WTC11 (cell line): ENCODE data around the gene TEX26. TPM values are rescaled to one million over a fixed set of nuclear protein-coding genes. Genes with fewer than 3 reads are reported as not detected.

Experiments
- ATAC-seq: fragments of 200-7000 bp; cut with Tn5 transposase; 2 replicates; pipeline ENCODE4 v1.10.0; 2021; ENCODE audit warnings: mild to moderate bottlenecking, moderate library complexity
- CTCF ChIA-PET: fragments of 300-600 bp; sonication (Branson Sonifier 250); formaldehyde crosslinking; loops from one replicate; lab custom pipeline; 2021; ENCODE audit warnings: antibody characterized with exemption; lab: Charles Lee
- POLR2A ChIA-PET: fragments of 350-600 bp; sonication (Branson Sonifier 250); formaldehyde crosslinking; loops from one replicate; lab custom pipeline; 2021; ENCODE audit warnings: antibody characterized with exemption; lab: Charles Lee
- DNase-seq: peaks from one replicate; pipeline ENCODE4 v3.0.0; 2021; ENCODE audit warnings: low spot score
- H3K27ac Mint-ChIP-seq: 2 replicates; pipeline ENCODE4 v1.8.0; 2021; ENCODE audit warnings: mixed read lengths
- H3K27me3 Mint-ChIP-seq: 2 replicates; pipeline ENCODE4 v1.8.0; 2021; ENCODE audit warnings: low read depth, mild to moderate bottlenecking, moderate library complexity, mixed read lengths
- H3K36me3 Mint-ChIP-seq: 2 replicates; pipeline ENCODE4 v1.8.0; 2021; ENCODE audit warnings: mixed read lengths
- H3K4me1 Mint-ChIP-seq: 2 replicates; pipeline ENCODE4 v1.8.0; 2022; ENCODE audit warnings: mixed read lengths
- H3K4me3 Mint-ChIP-seq: 2 replicates; pipeline ENCODE4 v1.8.0; 2021; ENCODE audit warnings: mild to moderate bottlenecking, moderate library complexity, mixed read lengths
- H3K9me3 Mint-ChIP-seq: 2 replicates; pipeline ENCODE4 v1.8.0; 2021; ENCODE audit warnings: mixed read lengths
- GTF2I ChIP-seq: fragments of 250-450 bp; sonication (Bioruptor Pico); conservative IDR thresholded peaks from 2 replicates; pipeline ENCODE4 v1.4.0; 2021; ENCODE audit warnings: mild to moderate bottlenecking
- JAZF1 ChIP-seq: fragments of 250-450 bp; sonication (Bioruptor Pico); IDR thresholded peaks from 2 replicates; pipeline ENCODE4 v1.9.0; 2021; ENCODE audit warnings: moderate library complexity, mild to moderate bottlenecking, inconsistent platforms
- MYBL2 ChIP-seq: sonication (generic); formaldehyde crosslinking; IDR thresholded peaks from 2 replicates; pipeline ENCODE4 v1.8.1; 2023; ENCODE audit warnings: mild to moderate bottlenecking, moderate library complexity, missing genetic modification reagents
- NR2C2 ChIP-seq: sonication (generic); formaldehyde crosslinking; IDR thresholded peaks from 2 replicates; pipeline ENCODE4 v1.8.0; 2022; ENCODE audit warnings: mild to moderate bottlenecking, missing genetic modification reagents
- RORB ChIP-seq: fragments of 250-450 bp; sonication (Bioruptor Pico); IDR thresholded peaks from 2 replicates; pipeline ENCODE4 v1.9.0; 2021; ENCODE audit warnings: mild to moderate bottlenecking
- SMAD3 ChIP-seq: sonication (generic); formaldehyde crosslinking; IDR thresholded peaks from 2 replicates; pipeline ENCODE4 v1.8.0; 2022; ENCODE audit warnings: missing genetic modification reagents, mild to moderate bottlenecking, borderline replicate concordance
- TP53 ChIP-seq: sonication (generic); formaldehyde crosslinking; IDR thresholded peaks from 2 replicates; pipeline ENCODE4 v1.8.1; 2023; ENCODE audit warnings: mild to moderate bottlenecking, missing genetic modification reagents
- ZNF219 ChIP-seq: sonication (generic); formaldehyde crosslinking; IDR thresholded peaks from 2 replicates; pipeline ENCODE4 v1.8.0; 2023; ENCODE audit warnings: missing genetic modification reagents, mild to moderate bottlenecking, borderline replicate concordance
- total RNA-seq: library from RNA; stranded (reverse); gene quantifications from 3 replicates; pipeline ENCODE4 v1.2.3, GENCODE V29; 2021
- TF ChIP-seq, protein P1 (sequence below): sonication (generic); formaldehyde crosslinking; IDR thresholded peaks from 2 replicates; pipeline ENCODE4 v1.8.0; 2023; ENCODE audit warnings: mild to moderate bottlenecking, missing genetic modification reagents
- TF ChIP-seq, protein P2 (sequence below): fragments of 250-450 bp; sonication (Bioruptor Pico); IDR thresholded peaks from 2 replicates; pipeline ENCODE4 v1.8.0; 2021; ENCODE audit warnings: mild to moderate bottlenecking
- TF ChIP-seq, protein P3 (sequence below): sonication (generic); formaldehyde crosslinking; IDR thresholded peaks from 2 replicates; pipeline ENCODE4 v1.8.1; 2023; ENCODE audit warnings: mild to moderate bottlenecking, moderate library complexity, missing genetic modification reagents
- TF ChIP-seq, protein P4 (sequence below): sonication (generic); formaldehyde crosslinking; IDR thresholded peaks from 2 replicates; pipeline ENCODE4 v1.8.1; 2022; ENCODE audit warnings: low read depth, mild to moderate bottlenecking, moderate library complexity, missing genetic modification reagents, borderline replicate concordance
- TF ChIP-seq, protein P5 (sequence below): sonication (generic); formaldehyde crosslinking; IDR thresholded peaks from 2 replicates; pipeline ENCODE4 v1.8.1; 2023; ENCODE audit warnings: mild to moderate bottlenecking, missing genetic modification reagents
- TF ChIP-seq, protein P6 (sequence below): sonication (generic); formaldehyde crosslinking; IDR thresholded peaks from 2 replicates; pipeline ENCODE4 v1.8.1; 2022; ENCODE audit warnings: missing genetic modification reagents, borderline replicate concordance
- TF ChIP-seq, protein P7 (sequence below): sonication (generic); formaldehyde crosslinking; IDR thresholded peaks from 2 replicates; pipeline ENCODE4 v1.8.1; 2022; ENCODE audit warnings: mild to moderate bottlenecking, missing genetic modification reagents, moderate library complexity, borderline replicate concordance
- TF ChIP-seq, protein P8 (sequence below): fragments of 250-450 bp; sonication (Bioruptor Pico); IDR thresholded peaks from 2 replicates; pipeline ENCODE4 v1.9.0; 2021; ENCODE audit warnings: mild to moderate bottlenecking

The TEX26 gene
- total RNA-seq, 1 experiment from 2014 or later, result not detected

DNA sequence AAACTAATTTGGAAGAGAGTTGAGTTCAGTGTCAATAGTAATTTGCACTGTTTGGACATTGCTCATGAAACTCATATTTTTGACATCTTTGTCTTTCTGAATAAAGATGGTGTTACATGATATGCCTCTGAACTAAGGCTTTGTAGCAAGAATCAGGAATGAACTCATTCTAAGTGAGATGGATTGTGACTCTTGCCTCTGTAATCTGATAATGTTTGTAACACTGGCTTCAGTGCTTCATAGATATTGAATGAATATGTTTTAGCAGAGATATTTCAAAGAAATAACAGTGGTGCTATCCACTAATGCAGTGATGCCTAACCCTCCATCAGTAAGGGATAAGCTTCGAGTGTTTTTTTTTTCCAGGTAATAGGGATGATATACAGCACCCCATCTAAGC, 32.9 kb downstream of the TEX26 start:
- Mint-ChIP-seq H3K4me3 (no peak overlapping the region), H3K27ac (no peak overlapping the region), H3K9me3 (peaks cover 66% of the 10 kb centered on the region), H3K27me3 (peaks cover 5% of the 10 kb centered on the region; the same call in 1 of the 2 replicates), H3K4me1 (peaks cover 5% of the 10 kb centered on the region; the same call in 1 of the 2 replicates), H3K36me3 (peaks cover 24% of the 10 kb centered on the region)
- TF ChIP-seq, protein P1, sequence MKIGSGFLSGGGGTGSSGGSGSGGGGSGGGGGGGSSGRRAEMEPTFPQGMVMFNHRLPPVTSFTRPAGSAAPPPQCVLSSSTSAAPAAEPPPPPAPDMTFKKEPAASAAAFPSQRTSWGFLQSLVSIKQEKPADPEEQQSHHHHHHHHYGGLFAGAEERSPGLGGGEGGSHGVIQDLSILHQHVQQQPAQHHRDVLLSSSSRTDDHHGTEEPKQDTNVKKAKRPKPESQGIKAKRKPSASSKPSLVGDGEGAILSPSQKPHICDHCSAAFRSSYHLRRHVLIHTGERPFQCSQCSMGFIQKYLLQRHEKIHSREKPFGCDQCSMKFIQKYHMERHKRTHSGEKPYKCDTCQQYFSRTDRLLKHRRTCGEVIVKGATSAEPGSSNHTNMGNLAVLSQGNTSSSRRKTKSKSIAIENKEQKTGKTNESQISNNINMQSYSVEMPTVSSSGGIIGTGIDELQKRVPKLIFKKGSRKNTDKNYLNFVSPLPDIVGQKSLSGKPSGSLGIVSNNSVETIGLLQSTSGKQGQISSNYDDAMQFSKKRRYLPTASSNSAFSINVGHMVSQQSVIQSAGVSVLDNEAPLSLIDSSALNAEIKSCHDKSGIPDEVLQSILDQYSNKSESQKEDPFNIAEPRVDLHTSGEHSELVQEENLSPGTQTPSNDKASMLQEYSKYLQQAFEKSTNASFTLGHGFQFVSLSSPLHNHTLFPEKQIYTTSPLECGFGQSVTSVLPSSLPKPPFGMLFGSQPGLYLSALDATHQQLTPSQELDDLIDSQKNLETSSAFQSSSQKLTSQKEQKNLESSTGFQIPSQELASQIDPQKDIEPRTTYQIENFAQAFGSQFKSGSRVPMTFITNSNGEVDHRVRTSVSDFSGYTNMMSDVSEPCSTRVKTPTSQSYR (CRISPR knock-in tag), result no peak
- TF ChIP-seq JAZF1 (CRISPR knock-in tag) (no peak), SMAD3 (CRISPR knock-in tag) (no peak), NR2C2 (CRISPR knock-in tag) (no peak), RORB (CRISPR knock-in tag) (no peak), GTF2I (CRISPR knock-in tag) (no peak), MYBL2 (CRISPR knock-in tag) (no peak), ZNF219 (no peak), TP53 (CRISPR knock-in tag) (no peak)
- TF ChIP-seq, protein P2, sequence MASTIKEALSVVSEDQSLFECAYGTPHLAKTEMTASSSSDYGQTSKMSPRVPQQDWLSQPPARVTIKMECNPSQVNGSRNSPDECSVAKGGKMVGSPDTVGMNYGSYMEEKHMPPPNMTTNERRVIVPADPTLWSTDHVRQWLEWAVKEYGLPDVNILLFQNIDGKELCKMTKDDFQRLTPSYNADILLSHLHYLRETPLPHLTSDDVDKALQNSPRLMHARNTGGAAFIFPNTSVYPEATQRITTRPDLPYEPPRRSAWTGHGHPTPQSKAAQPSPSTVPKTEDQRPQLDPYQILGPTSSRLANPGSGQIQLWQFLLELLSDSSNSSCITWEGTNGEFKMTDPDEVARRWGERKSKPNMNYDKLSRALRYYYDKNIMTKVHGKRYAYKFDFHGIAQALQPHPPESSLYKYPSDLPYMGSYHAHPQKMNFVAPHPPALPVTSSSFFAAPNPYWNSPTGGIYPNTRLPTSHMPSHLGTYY (CRISPR knock-in tag), result no peak
- TF ChIP-seq, protein P3, sequence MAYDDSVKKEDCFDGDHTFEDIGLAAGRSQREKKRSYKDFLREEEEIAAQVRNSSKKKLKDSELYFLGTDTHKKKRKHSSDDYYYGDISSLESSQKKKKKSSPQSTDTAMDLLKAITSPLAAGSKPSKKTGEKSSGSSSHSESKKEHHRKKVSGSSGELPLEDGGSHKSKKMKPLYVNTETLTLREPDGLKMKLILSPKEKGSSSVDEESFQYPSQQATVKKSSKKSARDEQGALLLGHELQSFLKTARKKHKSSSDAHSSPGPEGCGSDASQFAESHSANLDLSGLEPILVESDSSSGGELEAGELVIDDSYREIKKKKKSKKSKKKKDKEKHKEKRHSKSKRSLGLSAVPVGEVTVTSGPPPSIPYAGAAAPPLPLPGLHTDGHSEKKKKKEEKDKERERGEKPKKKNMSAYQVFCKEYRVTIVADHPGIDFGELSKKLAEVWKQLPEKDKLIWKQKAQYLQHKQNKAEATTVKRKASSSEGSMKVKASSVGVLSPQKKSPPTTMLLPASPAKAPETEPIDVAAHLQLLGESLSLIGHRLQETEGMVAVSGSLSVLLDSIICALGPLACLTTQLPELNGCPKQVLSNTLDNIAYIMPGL, result no peak
- TF ChIP-seq, protein P4, sequence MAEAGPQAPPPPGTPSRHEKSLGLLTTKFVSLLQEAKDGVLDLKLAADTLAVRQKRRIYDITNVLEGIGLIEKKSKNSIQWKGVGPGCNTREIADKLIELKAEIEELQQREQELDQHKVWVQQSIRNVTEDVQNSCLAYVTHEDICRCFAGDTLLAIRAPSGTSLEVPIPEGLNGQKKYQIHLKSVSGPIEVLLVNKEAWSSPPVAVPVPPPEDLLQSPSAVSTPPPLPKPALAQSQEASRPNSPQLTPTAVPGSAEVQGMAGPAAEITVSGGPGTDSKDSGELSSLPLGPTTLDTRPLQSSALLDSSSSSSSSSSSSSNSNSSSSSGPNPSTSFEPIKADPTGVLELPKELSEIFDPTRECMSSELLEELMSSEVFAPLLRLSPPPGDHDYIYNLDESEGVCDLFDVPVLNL, result no peak
- TF ChIP-seq, protein P5, sequence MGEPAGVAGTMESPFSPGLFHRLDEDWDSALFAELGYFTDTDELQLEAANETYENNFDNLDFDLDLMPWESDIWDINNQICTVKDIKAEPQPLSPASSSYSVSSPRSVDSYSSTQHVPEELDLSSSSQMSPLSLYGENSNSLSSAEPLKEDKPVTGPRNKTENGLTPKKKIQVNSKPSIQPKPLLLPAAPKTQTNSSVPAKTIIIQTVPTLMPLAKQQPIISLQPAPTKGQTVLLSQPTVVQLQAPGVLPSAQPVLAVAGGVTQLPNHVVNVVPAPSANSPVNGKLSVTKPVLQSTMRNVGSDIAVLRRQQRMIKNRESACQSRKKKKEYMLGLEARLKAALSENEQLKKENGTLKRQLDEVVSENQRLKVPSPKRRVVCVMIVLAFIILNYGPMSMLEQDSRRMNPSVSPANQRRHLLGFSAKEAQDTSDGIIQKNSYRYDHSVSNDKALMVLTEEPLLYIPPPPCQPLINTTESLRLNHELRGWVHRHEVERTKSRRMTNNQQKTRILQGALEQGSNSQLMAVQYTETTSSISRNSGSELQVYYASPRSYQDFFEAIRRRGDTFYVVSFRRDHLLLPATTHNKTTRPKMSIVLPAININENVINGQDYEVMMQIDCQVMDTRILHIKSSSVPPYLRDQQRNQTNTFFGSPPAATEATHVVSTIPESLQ (CRISPR knock-in tag), result no peak
- TF ChIP-seq, protein P6, sequence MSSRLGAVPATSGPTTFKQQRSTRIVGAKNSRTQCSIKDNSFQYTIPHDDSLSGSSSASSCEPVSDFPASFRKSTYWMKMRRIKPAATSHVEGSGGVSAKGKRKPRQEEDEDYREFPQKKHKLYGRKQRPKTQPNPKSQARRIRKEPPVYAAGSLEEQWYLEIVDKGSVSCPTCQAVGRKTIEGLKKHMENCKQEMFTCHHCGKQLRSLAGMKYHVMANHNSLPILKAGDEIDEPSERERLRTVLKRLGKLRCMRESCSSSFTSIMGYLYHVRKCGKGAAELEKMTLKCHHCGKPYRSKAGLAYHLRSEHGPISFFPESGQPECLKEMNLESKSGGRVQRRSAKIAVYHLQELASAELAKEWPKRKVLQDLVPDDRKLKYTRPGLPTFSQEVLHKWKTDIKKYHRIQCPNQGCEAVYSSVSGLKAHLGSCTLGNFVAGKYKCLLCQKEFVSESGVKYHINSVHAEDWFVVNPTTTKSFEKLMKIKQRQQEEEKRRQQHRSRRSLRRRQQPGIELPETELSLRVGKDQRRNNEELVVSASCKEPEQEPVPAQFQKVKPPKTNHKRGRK (CRISPR knock-in tag), result no peak
- TF ChIP-seq, protein P7, sequence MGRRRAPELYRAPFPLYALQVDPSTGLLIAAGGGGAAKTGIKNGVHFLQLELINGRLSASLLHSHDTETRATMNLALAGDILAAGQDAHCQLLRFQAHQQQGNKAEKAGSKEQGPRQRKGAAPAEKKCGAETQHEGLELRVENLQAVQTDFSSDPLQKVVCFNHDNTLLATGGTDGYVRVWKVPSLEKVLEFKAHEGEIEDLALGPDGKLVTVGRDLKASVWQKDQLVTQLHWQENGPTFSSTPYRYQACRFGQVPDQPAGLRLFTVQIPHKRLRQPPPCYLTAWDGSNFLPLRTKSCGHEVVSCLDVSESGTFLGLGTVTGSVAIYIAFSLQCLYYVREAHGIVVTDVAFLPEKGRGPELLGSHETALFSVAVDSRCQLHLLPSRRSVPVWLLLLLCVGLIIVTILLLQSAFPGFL, result no peak
- TF ChIP-seq, protein P8, sequence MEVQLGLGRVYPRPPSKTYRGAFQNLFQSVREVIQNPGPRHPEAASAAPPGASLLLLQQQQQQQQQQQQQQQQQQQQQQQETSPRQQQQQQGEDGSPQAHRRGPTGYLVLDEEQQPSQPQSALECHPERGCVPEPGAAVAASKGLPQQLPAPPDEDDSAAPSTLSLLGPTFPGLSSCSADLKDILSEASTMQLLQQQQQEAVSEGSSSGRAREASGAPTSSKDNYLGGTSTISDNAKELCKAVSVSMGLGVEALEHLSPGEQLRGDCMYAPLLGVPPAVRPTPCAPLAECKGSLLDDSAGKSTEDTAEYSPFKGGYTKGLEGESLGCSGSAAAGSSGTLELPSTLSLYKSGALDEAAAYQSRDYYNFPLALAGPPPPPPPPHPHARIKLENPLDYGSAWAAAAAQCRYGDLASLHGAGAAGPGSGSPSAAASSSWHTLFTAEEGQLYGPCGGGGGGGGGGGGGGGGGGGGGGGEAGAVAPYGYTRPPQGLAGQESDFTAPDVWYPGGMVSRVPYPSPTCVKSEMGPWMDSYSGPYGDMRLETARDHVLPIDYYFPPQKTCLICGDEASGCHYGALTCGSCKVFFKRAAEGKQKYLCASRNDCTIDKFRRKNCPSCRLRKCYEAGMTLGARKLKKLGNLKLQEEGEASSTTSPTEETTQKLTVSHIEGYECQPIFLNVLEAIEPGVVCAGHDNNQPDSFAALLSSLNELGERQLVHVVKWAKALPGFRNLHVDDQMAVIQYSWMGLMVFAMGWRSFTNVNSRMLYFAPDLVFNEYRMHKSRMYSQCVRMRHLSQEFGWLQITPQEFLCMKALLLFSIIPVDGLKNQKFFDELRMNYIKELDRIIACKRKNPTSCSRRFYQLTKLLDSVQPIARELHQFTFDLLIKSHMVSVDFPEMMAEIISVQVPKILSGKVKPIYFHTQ (CRISPR knock-in tag), result no peak
- no peak for DNase-seq
- no peak for ATAC-seq
- POLR2A ChIA-PET, result no interaction called here
- CTCF ChIA-PET, result no interaction called here
